K562 (cell line): ENCODE results near the gene GMDS. TPM values are rescaled to one million over a fixed set of nuclear protein-coding genes. Genes with fewer than 3 reads are reported as not detected.

Experiments
- ATAC-seq: fragments of 200-7000 bp; cut with Tn5 transposase; 3 replicates; pipeline ENCODE4 v1.9.1; 2020; ENCODE audit warnings: moderate library complexity
- BruUV-seq: library from RNA; stranded (reverse); fragments of 400-500 nt; replicated peaks from 2 replicates; lab custom pipeline; 2021; lab: Mats Ljungman, UMichigan
- CTCF ChIA-PET: fragments of 300-600 bp; formaldehyde crosslinking; extraction: SDS; loops from one replicate; lab custom pipeline; 2021; ENCODE audit warnings: low intra/inter-chr PET ratio; lab: Yijun Ruan, JAX
- POLR2A ChIA-PET: fragments of 300-600, 350-650 bp; sonication (Branson Sonifier 250); formaldehyde crosslinking; extraction: SDS; loops from one replicate; lab custom pipeline; 2021; ENCODE audit warnings: antibody characterized with exemption, inconsistent platforms; lab: Yijun Ruan, JAX
- DNase-seq, 4 experiments: peaks; one replicate each; pipeline versions ENCODE4 v3.0.0 to v3.0.0-alpha.2; 2011 to 2018; ENCODE audit warnings: low spot score in 3 of 4, mixed read lengths in 3 of 4; ENCODE audit errors: extremely low read depth in 1 of 4
- FAIRE-seq: peaks from 2 replicates; lab custom pipeline; 2011; peaks lifted over from hg19 to GRCh38; lab: Jason Lieb, UNC
- H2AFZ ChIP-seq: 2 replicates; pipeline ENCODE4 v1.6.0; 2011; ENCODE audit warnings: low read depth, low read length, control low read depth, inconsistent platforms
- H3K27ac ChIP-seq: fragments of 200-600 bp; 3 replicates; pipeline ENCODE4 v1.8.0; 2011; ENCODE audit warnings: low read depth, mild to moderate bottlenecking, control low read depth, inconsistent platforms, low read length, moderate library complexity, mixed read lengths; ENCODE audit errors: extremely low read depth
- H3K27me3 ChIP-seq, 2 experiments: fragments of 300-600 bp in 1 of 2; 2 replicates in 1 of 2; 3 replicates in 1 of 2; pipeline versions ENCODE4 v1.6.0 to v1.8.0; 2011; ENCODE audit warnings: inconsistent platforms in 2 of 2, low read length in 2 of 2, mild to moderate bottlenecking in 1 of 2, mixed read lengths in 1 of 2, moderate library complexity in 1 of 2; ENCODE audit not compliant: control insufficient read depth in 2 of 2, insufficient read depth in 2 of 2
- H3K36me3 ChIP-seq: fragments of 300-600 bp; 3 replicates; pipeline ENCODE4 v1.8.0; 2011; ENCODE audit warnings: mild to moderate bottlenecking, low read length, inconsistent platforms; ENCODE audit not compliant: control insufficient read depth, insufficient read depth
- H3K4me1 ChIP-seq, 2 experiments: fragments of 200-600 bp in 1 of 2; replicated peaks in 1 of 2; 2 replicates in 1 of 2; 3 replicates in 1 of 2; pipeline versions ENCODE4 v1.5.1 to v1.8.0; 2011; ENCODE audit warnings: inconsistent platforms in 2 of 2, low read length in 2 of 2, mild to moderate bottlenecking in 1 of 2, mixed read lengths in 1 of 2, moderate library complexity in 1 of 2; ENCODE audit not compliant: control insufficient read depth in 2 of 2, insufficient read depth in 2 of 2
- H3K4me2 ChIP-seq: 2 replicates; pipeline ENCODE4 v1.6.1; 2011; ENCODE audit warnings: low read length, control low read depth, inconsistent platforms, mixed read lengths; ENCODE audit not compliant: insufficient read depth
- H3K4me3 ChIP-seq: fragments of 200-600 bp; sonication (generic), shearing (Covaris generic); 2 replicates; pipeline ENCODE4 v1.5.1; 2016; ENCODE audit warnings: control low read depth, inconsistent platforms
- H3K79me2 ChIP-seq: fragments of 200-600 bp; 3 replicates; pipeline ENCODE4 v1.8.0; 2011; ENCODE audit warnings: low read length, inconsistent platforms; ENCODE audit not compliant: control insufficient read depth, insufficient read depth
- H3K9ac ChIP-seq, 2 experiments: 2 replicates each; pipeline versions ENCODE4 v1.6.0 to v1.6.1; 2011; ENCODE audit warnings: low read depth in 2 of 2, low read length in 2 of 2, control low read depth in 1 of 2, inconsistent platforms in 1 of 2, mild to moderate bottlenecking in 1 of 2, mixed read lengths in 1 of 2; ENCODE audit not compliant: insufficient read depth in 1 of 2
- H3K9me1 ChIP-seq: one replicate; pipeline ENCODE4 v1.6.0; 2011; ENCODE audit warnings: inconsistent platforms, mild to moderate bottlenecking, low read length, moderate library complexity; ENCODE audit not compliant: control insufficient read depth, insufficient read depth
- H3K9me3 ChIP-seq: replicated peaks from 2 replicates; pipeline ENCODE4 v1.5.1; 2011; ENCODE audit warnings: low read depth, low read length, inconsistent platforms; ENCODE audit not compliant: control insufficient read depth, insufficient read depth
- H4K20me1 ChIP-seq: replicated peaks from 2 replicates; pipeline ENCODE4 v1.6.1; 2011; ENCODE audit warnings: low read length, inconsistent platforms, mixed read lengths; ENCODE audit not compliant: control insufficient read depth, insufficient read depth
- ATF1 ChIP-seq, 2 experiments: fragments of 450-650 bp in 1 of 2; IDR thresholded peaks; 2 replicates each; pipeline ENCODE4 v1.6.1; 2016; ENCODE audit warnings: missing compliant biosample characterization in 1 of 2, missing genetic modification characterization in 1 of 2
- ESRRA ChIP-seq: fragments of 450-650 bp; IDR thresholded peaks from 2 replicates; pipeline ENCODE4 v1.6.1; 2014; ENCODE audit warnings: low read depth, mild to moderate bottlenecking, moderate library complexity, borderline replicate concordance
- SIRT6 ChIP-seq: IDR thresholded peaks from one replicate; pipeline ENCODE4 v1.6.1; 2012; ENCODE audit warnings: low read depth, mild to moderate bottlenecking, control low read depth, inconsistent platforms, low read length, moderate library complexity
- WGBS: fragments of 100-300 bp; shearing (Covaris generic); methylation state at CpG from one replicate; pipeline ENCODE4 v1.1.6; 2016; ENCODE audit warnings: low coverage, mixed read lengths; ENCODE audit not compliant: insufficient coverage; ENCODE audit errors: missing lambda C conversion rate; 5-methylcytosine and 5-hydroxymethylcytosine counted together
- in situ Hi-C: fragments of 300-500 bp; cut with MboI; formaldehyde crosslinking; loops from 4 replicates; pipeline ENCODE4 v1.15.0; 2018; ENCODE audit warnings: inconsistent platforms, mixed read lengths
- intact Hi-C: fragments of 100-400 bp; cut with micrococcal nuclease; formaldehyde crosslinking; loops from 2 replicates; pipeline ENCODE4 v1.14.2; 2022
- polyA plus RNA-seq, 8 experiments: library from polyadenylated mRNA; depleted of rRNA in 4 of 8; stranded (reverse) in 5 of 8; unstranded in 3 of 8; fragments of >200 nt; fragmentation: Nextera tagmentation in 2 of 8; fragmentation: Illumina TruSeq in 1 of 8; extraction: Ambion mirVana in 2 of 8; extraction: Trizol in 1 of 8; gene quantifications; 2 replicates each; pipeline versions ENCODE4 v1.2.1 to v1.2.3, GENCODE V29; 2011 to 2014; ENCODE audit warnings: inconsistent platforms in 1 of 8, missing spikeins in 1 of 8
- total RNA-seq, 7 experiments: library from RNA; depleted of rRNA in 6 of 7; stranded (reverse); fragments of >200 nt in 6 of 7; fragmentation: Illumina TruSeq in 2 of 7; extraction: Trizol in 2 of 7; gene quantifications; 2 replicates each; pipeline versions ENCODE4 v1.2.1 to v1.2.3, GENCODE V29; 2011 to 2021; ENCODE audit warnings: low replicate concordance in 1 of 7

GMDS gene
- total and polyA plus RNA-seq, 9 of the 15 experiments (the other 6 are each of a cell fraction or from before 2014, with no cell fraction given) = 0.48 to 31.8 (median 13.4) TPM

- Histone ChIP-seq H3K79me2 (no peaks in the 10 kb centered on the region), H3K4me3 (no peak overlapping the region), H3K4me2 (no peak overlapping the region), H3K27me3 (peaks cover 48 to 65% of the 10 kb centered on the region in 2 experiments), H3K27ac (no peak overlapping the region), H3K9me3 (no peaks in the 10 kb centered on the region), H3K9ac (no peak overlapping the region), H3K36me3 (no peaks in the 10 kb centered on the region), H3K4me1 (peaks cover 0 to 26% of the 10 kb centered on the region in 2 experiments; a peak in 2 of 5 replicates), H4K20me1 (peaks cover 13% of the 10 kb centered on the region), H2AFZ (no peak overlapping the region), H3K9me1 (no peaks in the 10 kb centered on the region)
- WGBS = 6% methylated on average over 22 of the region's 22 CpGs
- no TSS peak for BruUV-seq
- ChIA-PET CTCF (no interaction called here), POLR2A (interaction anchor here (1.1 kb wide), 1 partner anchor 10 kb away, joined by 3 read pairs; no protein-coding TSS in a partner anchor)
- FAIRE-seq (no peak), DNase-seq (no peak), ATAC-seq (no peak)
- no peak for TF ChIP-seq ATF1 (CRISPR knock-in tag; IDR thresholded peaks at IDR 0.05)
- 0 out of 2 replicates have a peak, but pooled peaks have one; percentile 25 for TF ChIP-seq ATF1 (tag; IDR thresholded peaks at IDR 0.05)
- no peak for TF ChIP-seq ESRRA
- TF ChIP-seq SIRT6 = no peak
- in situ Hi-C loops = loop anchor here (10.0 kb wide), 2 partner anchors 578 to 848 kb away; no protein-coding TSS in a partner anchor
- intact Hi-C loops = no loop called here
Measured at GRCh38 chr6:1606780-1607515, 638.5 kb downstream of the GMDS start.
